Left colon (tissue), 2 donors: Measurements from ENCODE around the gene ULK4. TPM values are rescaled to one million over a fixed set of nuclear protein-coding genes. Genes with fewer than 3 reads are reported as not detected.
"Not testable (repeated sequence)": the region's sequence is repeated elsewhere in the genome, so short reads cannot be mapped to it uniquely, and the experiment has no call there.

ENCODE experiments used
- ATAC-seq: fragments of 200-7000 bp; cut with Tn5 transposase; one replicate; pipeline ENCODE4 v1.9.1; 2020; ENCODE audit warnings: mild to moderate bottlenecking, moderate library complexity
- DNase-seq, 2 donors: peaks; one replicate each; pipeline ENCODE4 v3.0.0-alpha.2; 2020
- intact Hi-C, 2 donors: fragments of 100-400 bp; cut with DNase I in 1 of 2; cut with micrococcal nuclease in 1 of 2; formaldehyde crosslinking; loops; one replicate each; pipeline versions ENCODE4 v1.11.2 to v1.14.0; 2022; cut with DNase I, micrococcal nuclease
- total RNA-seq, 2 donors: library from RNA; stranded (reverse); fragmentation: NEBNext Ultra II Directional; extraction: Animal tissue kit (Norgen Biotek cat#: 25700); gene quantifications; one replicate each; pipeline ENCODE4 v1.2.1, GENCODE V29; 2021
- donor health status: DM: no; HTN: no; CAD: no.
- donor health status: DM: yes; HTN: yes; CAD: no.

Gene ULK4
- total RNA-seq, 2 donors from 2014 or later, result 5.3 to 5.7 TPM

GRCh38 chr3:41286305-41286704 is 675.6 kb downstream of the ULK4 start:
- no peak for ATAC-seq
- intact Hi-C loops, result no loop called here
- no peak for DNase-seq

- intact Hi-C loops, ATAC-seq: not testable (repeated sequence)
These were observed 677.0 kb downstream of the ULK4 start for GRCh38 chr3:41284934-41285333.

GRCh38 chr3:41277790-41278465 is 684.0 kb downstream of the ULK4 start:
- DNase-seq, result no peak
- intact Hi-C loops, result no loop called here
- no peak for ATAC-seq

More at GRCh38 chr3:41284934-41285333, 677.0 kb downstream of the ULK4 start:
- not testable (repeated sequence) for DNase-seq

- intact Hi-C loops, result no loop called here
- ATAC-seq, result no peak
- DNase-seq, result no peak
These were observed 685.7 kb downstream of the ULK4 start for GRCh38 chr3:41276191-41276590.

- DNase-seq, result no peak
- intact Hi-C loops, result no loop called here
- ATAC-seq, result peak; percentile 100
These were observed 686.8 kb downstream of the ULK4 start for GRCh38 chr3:41274944-41275668.

GRCh38 chr3:41272667-41273066 is 689.2 kb downstream of the ULK4 start:
- intact Hi-C loops, result no loop called here
- DNase-seq (no peak), ATAC-seq (no peak)

- ATAC-seq (no peak), DNase-seq (no peak)
- intact Hi-C loops, result no loop called here
These were observed 693.8 kb downstream of the ULK4 start for GRCh38 chr3:41267975-41268640.

- no peak for DNase-seq
- no peak for ATAC-seq
- intact Hi-C loops, result no loop called here
These were observed 696.1 kb downstream of the ULK4 start for GRCh38 chr3:41265823-41266273.

GRCh38 chr3:41265011-41265545 is 696.8 kb downstream of the ULK4 start:
- ATAC-seq (no peak), DNase-seq (no peak)
- intact Hi-C loops, result no loop called here

- intact Hi-C loops, result no loop called here
- ATAC-seq, result no peak
- DNase-seq, result no peak
These were observed 701.8 kb downstream of the ULK4 start for GRCh38 chr3:41260063-41260450.

- ATAC-seq (no peak), DNase-seq (no peak)
- intact Hi-C loops, result no loop called here
These were observed 702.3 kb downstream of the ULK4 start for GRCh38 chr3:41259449-41260062.

- ATAC-seq, result no peak
- no peak for DNase-seq
- intact Hi-C loops, result no loop called here
These were observed 703.6 kb downstream of the ULK4 start for GRCh38 chr3:41258239-41258800.

- intact Hi-C loops, result no loop called here
- ATAC-seq (no peak), DNase-seq (no peak)
These were observed 710.3 kb downstream of the ULK4 start for GRCh38 chr3:41251593-41251992.

- intact Hi-C loops, result no loop called here
- no peak for ATAC-seq
- no peak for DNase-seq
These were observed 711.1 kb downstream of the ULK4 start for GRCh38 chr3:41250825-41251224.

GRCh38 chr3:41249318-41249717 is 712.6 kb downstream of the ULK4 start:
- ATAC-seq (no peak), DNase-seq (no peak)
- intact Hi-C loops, result no loop called here

GRCh38 chr3:41248525-41248924 is 713.4 kb downstream of the ULK4 start:
- intact Hi-C loops, result no loop called here
- ATAC-seq, result no peak
- no peak for DNase-seq

- no peak for ATAC-seq
- intact Hi-C loops, result no loop called here
- no peak for DNase-seq
These were observed 714.6 kb downstream of the ULK4 start for GRCh38 chr3:41247055-41248004.
